Mammary epithelial cell (primary cell): ENCODE measurements around the gene FAHD2B.
"Not testable (repeated sequence)": the region's sequence is repeated elsewhere in the genome, so short reads cannot be mapped to it uniquely, and the experiment has no call there.

Experiments
- CTCF ChIP-seq, 2 donors: IDR thresholded peaks in 1 of 2; conservative IDR thresholded peaks in 1 of 2; 2 replicates each; pipeline ENCODE4 v1.5.1; 2011 to 2012; ENCODE audit warnings: inconsistent platforms in 2 of 2, low read length in 2 of 2, mild to moderate bottlenecking in 2 of 2, control low read depth in 1 of 2, low read depth in 1 of 2; ENCODE audit not compliant: insufficient read depth in 1 of 2; ENCODE audit errors: extremely low read depth in 1 of 2
- EZH2 ChIP-seq: IDR thresholded peaks from 2 replicates; pipeline ENCODE4 v1.6.1; 2012; ENCODE audit warnings: low read length, inconsistent platforms, borderline replicate concordance

GRCh38 chr2:97048448-97048847, 46.2 kb downstream of the FAHD2B start:
- TF ChIP-seq CTCF (conservative IDR thresholded peaks at IDR 0.05 in 1 of 2, IDR thresholded peaks at IDR 0.05 in 1 of 2; ENCODE audit: extremely low read depth in 1 of 2, insufficient read depth in 1 of 2, low read depth in 1 of 2, low read length in 2 of 2); EZH2: not testable (repeated sequence)
